Suprapubic skin (tissue), 4 donors: ENCODE results near the gene ADGRD2. TPM values are rescaled to one million over a fixed set of nuclear protein-coding genes. Genes with fewer than 3 reads are reported as not detected.

ENCODE experiments used
- DNase-seq, 2 donors: peaks; one replicate each; pipeline ENCODE4 v3.0.0-alpha.2; 2019; ENCODE audit warnings: low spot score in 2 of 2
- H3K27ac ChIP-seq: fragments of 200-600 bp; sonication (generic); one replicate; pipeline ENCODE4 v1.5.1; 2019
- H3K27me3 ChIP-seq: fragments of 200-600 bp; sonication (generic); one replicate; pipeline ENCODE4 v1.5.1; 2019
- H3K36me3 ChIP-seq: fragments of 200-600 bp; sonication (generic); one replicate; pipeline ENCODE4 v1.5.1; 2019
- H3K4me1 ChIP-seq: fragments of 200-600 bp; sonication (generic); one replicate; pipeline ENCODE4 v1.5.1; 2019
- H3K4me3 ChIP-seq: fragments of 200-600 bp; sonication (generic); one replicate; pipeline ENCODE4 v1.5.1; 2019; ENCODE audit warnings: mild to moderate bottlenecking
- H3K9me3 ChIP-seq: fragments of 200-600 bp; sonication (generic); one replicate; pipeline ENCODE4 v1.5.1; 2019
- EP300 ChIP-seq: sonication (generic); formaldehyde crosslinking; IDR thresholded peaks from one replicate; pipeline ENCODE4 v1.6.1; 2017; ENCODE audit warnings: antibody characterized with exemption
- POLR2A ChIP-seq, 2 donors: fragments of 450-650 bp; IDR thresholded peaks; one replicate each; pipeline ENCODE4 v1.6.1; 2017; ENCODE audit warnings: antibody characterized with exemption in 2 of 2, mild to moderate bottlenecking in 2 of 2, moderate library complexity in 2 of 2
- POLR2AphosphoS5 ChIP-seq, 3 donors: sonication (generic); formaldehyde crosslinking; IDR thresholded peaks; one replicate each; pipeline ENCODE4 v1.6.1; 2017; ENCODE audit warnings: antibody characterized with exemption in 3 of 3
- WGBS: methylation state at CpG from one replicate; pipeline ENCODE4 v1.1.5; 2018; 5-methylcytosine and 5-hydroxymethylcytosine counted together
- total RNA-seq, 4 donors: library from RNA; depleted of rRNA; stranded (reverse); fragments of >200 nt; gene quantifications; one replicate each; pipeline ENCODE4 v1.1.0, GENCODE V29; 2016
- TF ChIP-seq, protein P1 (sequence below), 2 donors: fragments of 200-600 bp in 1 of 2; fragments of 450-650 bp in 1 of 2; sonication (generic) in 1 of 2; IDR thresholded peaks; one replicate each; pipeline ENCODE4 v1.5.1; 2016 to 2019; ENCODE audit warnings: antibody characterized with exemption in 2 of 2, mild to moderate bottlenecking in 1 of 2, moderate library complexity in 1 of 2

ADGRD2 gene
- total RNA-seq = 1 to 10 TPM in 1 of 4 donors, under 1 TPM in 1, not detected in 2; 0.31 to 7.7 TPM

DNA sequence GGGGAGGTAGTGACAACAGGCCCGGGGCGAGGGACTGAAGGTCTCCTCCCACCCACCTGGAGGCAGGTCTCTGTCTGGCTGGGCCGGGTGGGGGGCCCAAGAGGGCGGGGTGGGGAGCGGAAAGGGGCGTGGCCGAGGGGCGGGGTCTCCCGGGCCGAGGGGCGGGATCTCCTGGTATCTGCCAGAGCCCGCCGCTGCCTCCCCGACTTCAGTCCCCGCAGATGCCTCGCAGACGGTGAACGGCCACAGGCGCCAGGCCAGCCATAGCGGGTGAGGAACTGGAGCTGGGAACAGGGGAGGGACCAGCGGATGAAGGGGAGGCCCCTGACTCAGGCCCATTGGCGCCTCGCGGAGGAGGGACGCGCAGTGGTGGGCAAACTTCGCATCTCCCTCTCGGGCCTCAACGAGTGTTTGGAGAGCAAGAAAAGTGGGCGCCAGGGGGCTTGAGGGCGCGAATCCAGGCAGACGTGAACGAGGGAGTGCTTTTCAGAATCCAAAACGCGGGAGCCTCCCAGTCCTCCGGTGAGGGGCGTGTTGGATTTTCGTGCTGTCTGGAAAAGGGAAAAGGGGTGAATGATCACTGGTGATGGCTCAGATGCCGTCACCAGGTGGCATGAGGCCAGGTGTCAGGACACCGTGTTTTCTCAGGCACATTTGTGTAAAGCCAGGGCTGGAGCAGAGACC lies at the start of gene ADGRD2:
TSS of gene ADGRD2 (plus strand) at position 211 of the 684 bp plus-strand sequence. CDS start 1,216 bp downstream, outside the sequence.
- peak in 1 of 2 donors; percentile 61 for DNase-seq
- no peaks in the 10 kb centered on the region for H3K9me3 ChIP-seq
- peaks cover 59% of the 10 kb centered on the region for H3K27me3 ChIP-seq
- no peak within 1 kb of the TSS for H3K27ac ChIP-seq
- 19% methylated on average over 36 of the region's 41 CpGs for WGBS
- H3K4me1 ChIP-seq = peaks cover 20% of the 10 kb centered on the region
- TF ChIP-seq POLR2A (IDR thresholded peaks at IDR 0.05) (no peak), POLR2AphosphoS5 (IDR thresholded peaks at IDR 0.05) (no peak), EP300 (no peak)
- TF ChIP-seq, protein P1, sequence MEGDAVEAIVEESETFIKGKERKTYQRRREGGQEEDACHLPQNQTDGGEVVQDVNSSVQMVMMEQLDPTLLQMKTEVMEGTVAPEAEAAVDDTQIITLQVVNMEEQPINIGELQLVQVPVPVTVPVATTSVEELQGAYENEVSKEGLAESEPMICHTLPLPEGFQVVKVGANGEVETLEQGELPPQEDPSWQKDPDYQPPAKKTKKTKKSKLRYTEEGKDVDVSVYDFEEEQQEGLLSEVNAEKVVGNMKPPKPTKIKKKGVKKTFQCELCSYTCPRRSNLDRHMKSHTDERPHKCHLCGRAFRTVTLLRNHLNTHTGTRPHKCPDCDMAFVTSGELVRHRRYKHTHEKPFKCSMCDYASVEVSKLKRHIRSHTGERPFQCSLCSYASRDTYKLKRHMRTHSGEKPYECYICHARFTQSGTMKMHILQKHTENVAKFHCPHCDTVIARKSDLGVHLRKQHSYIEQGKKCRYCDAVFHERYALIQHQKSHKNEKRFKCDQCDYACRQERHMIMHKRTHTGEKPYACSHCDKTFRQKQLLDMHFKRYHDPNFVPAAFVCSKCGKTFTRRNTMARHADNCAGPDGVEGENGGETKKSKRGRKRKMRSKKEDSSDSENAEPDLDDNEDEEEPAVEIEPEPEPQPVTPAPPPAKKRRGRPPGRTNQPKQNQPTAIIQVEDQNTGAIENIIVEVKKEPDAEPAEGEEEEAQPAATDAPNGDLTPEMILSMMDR (IDR thresholded peaks at IDR 0.05) = no peak
- H3K36me3 ChIP-seq = no peaks in the 10 kb centered on the region
- peak within 1 kb of the TSS; percentile 21 for H3K4me3 ChIP-seq

DNA sequence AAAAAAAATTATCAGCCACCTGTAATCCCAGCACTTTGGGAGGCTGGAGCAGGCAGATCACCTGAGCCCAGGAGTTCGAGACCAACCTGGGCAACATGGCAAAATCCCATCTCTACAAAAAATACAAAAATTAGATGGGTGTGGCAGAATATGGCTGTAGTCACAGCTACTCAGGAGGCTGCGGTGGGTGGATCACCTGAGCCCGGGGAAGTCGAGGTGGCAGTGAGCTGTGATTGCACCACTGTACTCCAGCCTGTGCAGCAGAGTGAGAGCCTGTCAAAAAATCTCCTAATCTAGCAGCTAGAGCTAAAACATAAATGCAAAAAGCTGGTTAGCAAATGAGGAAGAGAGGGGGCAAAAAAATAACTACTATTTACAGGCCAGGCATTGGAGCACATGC lies 47.0 kb upstream of the ADGRD2 start:
- H3K36me3 ChIP-seq = peaks cover 78% of the 10 kb centered on the region
- 97% methylated on average over 4 of the region's 4 CpGs for WGBS
- TF ChIP-seq POLR2AphosphoS5 (IDR thresholded peaks at IDR 0.05) (no peak), POLR2A (IDR thresholded peaks at IDR 0.05) (no peak), EP300 (no peak)
- TF ChIP-seq, protein P1 (IDR thresholded peaks at IDR 0.05) = no peak

GRCh38 chr9:124409410-124409809 lies 40.8 kb upstream of the ADGRD2 start:
- Histone ChIP-seq H3K27ac (no peak overlapping the region), H3K36me3 (peaks cover 80% of the 10 kb centered on the region), H3K27me3 (no peaks in the 10 kb centered on the region), H3K4me3 (no peak overlapping the region), H3K4me1 (peaks cover 7% of the 10 kb centered on the region), H3K9me3 (no peaks in the 10 kb centered on the region)
- no peak for DNase-seq
- TF ChIP-seq EP300 (no peak), POLR2A (IDR thresholded peaks at IDR 0.05) (no peak), POLR2AphosphoS5 (IDR thresholded peaks at IDR 0.05) (no peak)
- TF ChIP-seq, protein P1 (IDR thresholded peaks at IDR 0.05) = no peak
- WGBS = 95% methylated on average over 3 of the region's 3 CpGs

More for the DNA sequence above, 47.0 kb upstream of the ADGRD2 start:
- Histone ChIP-seq H3K27me3 (no peaks in the 10 kb centered on the region), H3K4me1 (peaks cover 18% of the 10 kb centered on the region), H3K27ac (no peak overlapping the region), H3K4me3 (no peak overlapping the region), H3K9me3 (no peaks in the 10 kb centered on the region)
- no peak for DNase-seq

DNA sequence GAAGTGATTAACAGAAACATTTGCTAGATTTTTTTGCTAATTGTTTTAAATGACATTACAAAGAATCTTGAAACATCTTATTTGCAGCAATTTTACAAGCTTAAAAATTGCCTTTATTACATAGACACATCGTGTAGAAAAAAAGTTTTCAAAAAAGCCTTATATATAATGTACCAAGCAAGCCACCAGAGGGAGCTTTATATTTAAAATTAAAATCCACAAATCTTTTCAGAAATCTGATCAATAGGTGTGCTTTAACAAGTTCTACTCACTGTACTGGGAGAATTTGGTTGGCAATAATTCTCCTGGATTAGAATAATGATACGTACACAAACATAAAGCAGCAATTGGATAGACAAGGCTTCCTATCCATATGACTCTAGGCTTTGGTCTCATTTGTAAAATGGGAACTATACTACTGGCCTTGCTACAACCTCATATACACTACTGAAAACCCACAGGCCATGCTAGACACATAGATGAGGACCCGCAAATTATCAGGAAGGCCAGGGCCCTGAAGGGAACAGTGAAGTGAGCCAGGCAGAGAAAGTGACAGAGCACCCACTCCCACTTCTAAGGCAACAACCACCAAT lies 39.8 kb upstream of the ADGRD2 start:
- no peak overlapping the region for H3K4me3 ChIP-seq

More for the DNA sequence above, 39.8 kb upstream of the ADGRD2 start:
- 55% methylated on average over 3 of the region's 3 CpGs for WGBS
- Histone ChIP-seq H3K27me3 (no peaks in the 10 kb centered on the region), H3K4me1 (peaks cover 12% of the 10 kb centered on the region), H3K36me3 (peaks cover 70% of the 10 kb centered on the region), H3K27ac (no peak overlapping the region), H3K9me3 (no peaks in the 10 kb centered on the region)
- TF ChIP-seq POLR2AphosphoS5 (IDR thresholded peaks at IDR 0.05) (no peak), POLR2A (IDR thresholded peaks at IDR 0.05) (no peak), EP300 (no peak)
- TF ChIP-seq, protein P1 (IDR thresholded peaks at IDR 0.05) = no peak
- no peak for DNase-seq
